ENCODE data around the gene PARD6B.
"Not testable (repeated sequence)": the region's sequence is repeated elsewhere in the genome, so short reads cannot be mapped to it uniquely, and the experiment has no call there.

The PARD6B gene

DNA sequence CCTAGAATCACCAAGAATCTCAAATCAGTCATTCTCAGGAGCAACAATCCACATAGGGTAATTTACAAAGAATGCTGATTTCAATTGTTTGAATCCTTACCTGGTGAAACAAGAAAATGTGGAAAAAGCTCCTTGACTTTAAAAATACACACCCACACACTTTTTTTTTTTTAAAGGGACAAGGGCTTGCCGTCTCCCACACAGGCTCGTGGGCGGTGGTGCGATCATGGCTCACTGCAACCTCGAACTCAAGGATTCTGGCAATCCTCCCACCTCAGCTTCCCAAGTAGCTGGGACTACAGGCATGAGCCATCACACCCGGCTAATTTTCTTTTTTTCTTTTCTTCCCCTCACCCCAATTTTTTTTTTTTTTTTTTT, 30.7 kb downstream of the PARD6B start:
- Histone ChIP-seq H3K27me3 (ENCODE audit: control insufficient read depth in 5 of 5, insufficient read depth in 4 of 5, low read length in 5 of 5) (no peaks in the 10 kb centered on the region), H3K4me1 (ENCODE audit: control insufficient read depth in 5 of 5, insufficient read depth in 5 of 5, low read length in 5 of 5) (peaks cover 2 to 17% (median 14%) of the 10 kb centered on the region in 5 donors), H3K9me3 (ENCODE audit: control insufficient read depth in 5 of 5, low read length in 5 of 5) (no peaks in the 10 kb centered on the region), H3K4me3 (ENCODE audit: low read depth in 1 of 5, low read length in 5 of 5) (no peak overlapping the region), H3K36me3 (ENCODE audit: control insufficient read depth in 5 of 5, insufficient read depth in 5 of 5, low read length in 5 of 5) (no peaks in the 10 kb centered on the region), H3K9ac (ENCODE audit: low read length in 5 of 5) (no peak overlapping the region), H3K27ac (ENCODE audit: low read depth, low read length) (peak overlapping the region; percentile 55)

GRCh38 chr20:50762435-50763220, 31.2 kb downstream of the PARD6B start:
- Histone ChIP-seq H3K27me3 (ENCODE audit: control insufficient read depth in 5 of 5, insufficient read depth in 4 of 5, low read length in 5 of 5) (no peaks in the 10 kb centered on the region), H3K4me1 (ENCODE audit: control insufficient read depth in 5 of 5, insufficient read depth in 5 of 5, low read length in 5 of 5) (peaks cover 2 to 18% (median 16%) of the 10 kb centered on the region in 5 donors), H3K9me3 (ENCODE audit: control insufficient read depth in 5 of 5, low read length in 5 of 5) (no peaks in the 10 kb centered on the region), H3K9ac (ENCODE audit: low read length in 5 of 5) (no peak overlapping the region), H3K36me3 (ENCODE audit: control insufficient read depth in 5 of 5, insufficient read depth in 5 of 5, low read length in 5 of 5) (no peaks in the 10 kb centered on the region), H3K4me3 (ENCODE audit: low read depth in 1 of 5, low read length in 5 of 5) (no peak overlapping the region), H3K27ac (ENCODE audit: low read depth, low read length) (peak overlapping the region; percentile 55)

- H3K4me3 ChIP-seq (ENCODE audit: low read depth in 1 of 5, low read length in 5 of 5); H3K27ac ChIP-seq (ENCODE audit: low read depth, low read length); H3K27me3 ChIP-seq (ENCODE audit: control insufficient read depth in 5 of 5, insufficient read depth in 4 of 5, low read length in 5 of 5); H3K36me3 ChIP-seq (ENCODE audit: control insufficient read depth in 5 of 5, insufficient read depth in 5 of 5, low read length in 5 of 5); H3K9me3 ChIP-seq (ENCODE audit: control insufficient read depth in 5 of 5, low read length in 5 of 5); H3K9ac ChIP-seq (ENCODE audit: low read length in 5 of 5): not testable (repeated sequence)
- peaks cover 2 to 18% (median 16%) of the 10 kb centered on the region in 5 donors for H3K4me1 ChIP-seq (ENCODE audit: control insufficient read depth in 5 of 5, insufficient read depth in 5 of 5, low read length in 5 of 5)
These were observed 32.4 kb downstream of the PARD6B start for GRCh38 chr20:50763550-50764458.

GRCh38 chr20:50765251-50765650, 33.9 kb downstream of the PARD6B start:
- not testable (repeated sequence) for H3K36me3 ChIP-seq (ENCODE audit: control insufficient read depth in 5 of 5, insufficient read depth in 5 of 5, low read length in 5 of 5); H3K9ac ChIP-seq (ENCODE audit: low read length in 5 of 5); H3K27ac ChIP-seq (ENCODE audit: low read depth, low read length); H3K4me3 ChIP-seq (ENCODE audit: low read depth in 1 of 5, low read length in 5 of 5); H3K9me3 ChIP-seq (ENCODE audit: control insufficient read depth in 5 of 5, low read length in 5 of 5); H3K27me3 ChIP-seq (ENCODE audit: control insufficient read depth in 5 of 5, insufficient read depth in 4 of 5, low read length in 5 of 5)
- H3K4me1 ChIP-seq (ENCODE audit: control insufficient read depth in 5 of 5, insufficient read depth in 5 of 5, low read length in 5 of 5), result peaks cover 2 to 18% (median 16%) of the 10 kb centered on the region in 5 donors

- H3K27ac ChIP-seq (ENCODE audit: low read depth, low read length), result no peak overlapping the region
- H3K9me3 ChIP-seq (ENCODE audit: control insufficient read depth in 5 of 5, low read length in 5 of 5), result no peaks in the 10 kb centered on the region
- H3K4me1 ChIP-seq (ENCODE audit: control insufficient read depth in 5 of 5, insufficient read depth in 5 of 5, low read length in 5 of 5), result peaks cover 2 to 18% (median 16%) of the 10 kb centered on the region in 5 donors
These were observed 34.3 kb downstream of the PARD6B start for GRCh38 chr20:50765674-50766073.

DNA sequence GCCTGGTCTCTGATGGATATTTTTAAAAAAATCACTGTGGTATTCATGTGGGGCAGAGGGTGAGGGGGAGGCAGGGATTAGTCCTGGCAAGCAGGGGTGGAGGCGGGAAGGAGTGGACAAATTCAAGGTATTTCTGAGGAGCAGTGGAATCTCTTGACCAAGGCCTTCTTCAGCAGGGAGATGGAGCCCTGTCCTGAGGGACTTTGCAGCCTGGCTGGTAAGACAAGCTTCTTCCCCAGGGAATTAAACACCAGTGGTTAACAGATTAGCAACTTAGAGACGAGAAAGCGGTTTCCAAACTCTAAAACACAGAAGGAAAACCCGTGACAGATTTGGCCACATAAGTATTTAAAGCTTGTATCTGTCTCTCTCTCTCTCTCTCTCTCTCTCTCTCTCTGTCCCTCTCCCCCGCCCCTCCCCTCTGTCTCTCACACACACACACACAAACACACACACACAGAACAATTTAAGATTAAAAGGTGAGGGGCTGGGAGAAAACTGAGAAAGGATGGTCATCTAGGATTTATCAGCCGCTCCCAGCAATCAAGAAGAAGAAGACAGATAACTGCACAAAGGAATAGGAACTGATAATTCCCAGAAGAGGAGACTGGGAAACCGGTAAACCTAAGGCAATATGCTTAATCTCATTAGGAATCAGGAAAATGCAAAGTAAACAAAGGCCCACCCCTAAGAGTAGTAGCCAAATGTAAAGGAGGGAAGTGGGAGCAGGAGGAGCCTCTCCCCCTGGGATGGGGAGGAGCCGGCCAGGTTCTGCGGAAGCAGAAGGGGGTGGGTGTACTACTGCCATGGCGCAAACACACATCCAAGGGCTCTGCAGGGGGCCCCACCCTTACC, 35.8 kb downstream of the PARD6B start:
- H3K9ac ChIP-seq (ENCODE audit: low read length in 5 of 5); H3K4me3 ChIP-seq (ENCODE audit: low read depth in 1 of 5, low read length in 5 of 5); H3K36me3 ChIP-seq (ENCODE audit: control insufficient read depth in 5 of 5, insufficient read depth in 5 of 5, low read length in 5 of 5); H3K27ac ChIP-seq (ENCODE audit: low read depth, low read length); H3K9me3 ChIP-seq (ENCODE audit: control insufficient read depth in 5 of 5, low read length in 5 of 5); H3K27me3 ChIP-seq (ENCODE audit: control insufficient read depth in 5 of 5, insufficient read depth in 4 of 5, low read length in 5 of 5): not testable (repeated sequence)
- H3K4me1 ChIP-seq (ENCODE audit: control insufficient read depth in 5 of 5, insufficient read depth in 5 of 5, low read length in 5 of 5), result peaks cover 2 to 17% (median 14%) of the 10 kb centered on the region in 5 donors

More at GRCh38 chr20:50765674-50766073, 34.3 kb downstream of the PARD6B start:
- Histone ChIP-seq H3K4me3 (ENCODE audit: low read depth in 1 of 5, low read length in 5 of 5) (no peak overlapping the region), H3K27me3 (ENCODE audit: control insufficient read depth in 5 of 5, insufficient read depth in 4 of 5, low read length in 5 of 5) (no peaks in the 10 kb centered on the region), H3K36me3 (ENCODE audit: control insufficient read depth in 5 of 5, insufficient read depth in 5 of 5, low read length in 5 of 5) (no peaks in the 10 kb centered on the region), H3K9ac (ENCODE audit: low read length in 5 of 5) (no peak overlapping the region)

- H3K36me3 ChIP-seq (ENCODE audit: control insufficient read depth in 5 of 5, insufficient read depth in 5 of 5, low read length in 5 of 5); H3K9ac ChIP-seq (ENCODE audit: low read length in 5 of 5); H3K4me1 ChIP-seq (ENCODE audit: control insufficient read depth in 5 of 5, insufficient read depth in 5 of 5, low read length in 5 of 5); H3K4me3 ChIP-seq (ENCODE audit: low read depth in 1 of 5, low read length in 5 of 5); H3K27me3 ChIP-seq (ENCODE audit: control insufficient read depth in 5 of 5, insufficient read depth in 4 of 5, low read length in 5 of 5); H3K9me3 ChIP-seq (ENCODE audit: control insufficient read depth in 5 of 5, low read length in 5 of 5); H3K27ac ChIP-seq (ENCODE audit: low read depth, low read length): not testable (repeated sequence)
These were observed 37.6 kb downstream of the PARD6B start for GRCh38 chr20:50768991-50769390.

- H3K27ac ChIP-seq (ENCODE audit: low read depth, low read length); H3K9me3 ChIP-seq (ENCODE audit: control insufficient read depth in 5 of 5, low read length in 5 of 5); H3K4me3 ChIP-seq (ENCODE audit: low read depth in 1 of 5, low read length in 5 of 5); H3K4me1 ChIP-seq (ENCODE audit: control insufficient read depth in 5 of 5, insufficient read depth in 5 of 5, low read length in 5 of 5); H3K27me3 ChIP-seq (ENCODE audit: control insufficient read depth in 5 of 5, insufficient read depth in 4 of 5, low read length in 5 of 5); H3K36me3 ChIP-seq (ENCODE audit: control insufficient read depth in 5 of 5, insufficient read depth in 5 of 5, low read length in 5 of 5); H3K9ac ChIP-seq (ENCODE audit: low read length in 5 of 5): not testable (repeated sequence)
These were observed 38.2 kb downstream of the PARD6B start for GRCh38 chr20:50769551-50770085.

DNA sequence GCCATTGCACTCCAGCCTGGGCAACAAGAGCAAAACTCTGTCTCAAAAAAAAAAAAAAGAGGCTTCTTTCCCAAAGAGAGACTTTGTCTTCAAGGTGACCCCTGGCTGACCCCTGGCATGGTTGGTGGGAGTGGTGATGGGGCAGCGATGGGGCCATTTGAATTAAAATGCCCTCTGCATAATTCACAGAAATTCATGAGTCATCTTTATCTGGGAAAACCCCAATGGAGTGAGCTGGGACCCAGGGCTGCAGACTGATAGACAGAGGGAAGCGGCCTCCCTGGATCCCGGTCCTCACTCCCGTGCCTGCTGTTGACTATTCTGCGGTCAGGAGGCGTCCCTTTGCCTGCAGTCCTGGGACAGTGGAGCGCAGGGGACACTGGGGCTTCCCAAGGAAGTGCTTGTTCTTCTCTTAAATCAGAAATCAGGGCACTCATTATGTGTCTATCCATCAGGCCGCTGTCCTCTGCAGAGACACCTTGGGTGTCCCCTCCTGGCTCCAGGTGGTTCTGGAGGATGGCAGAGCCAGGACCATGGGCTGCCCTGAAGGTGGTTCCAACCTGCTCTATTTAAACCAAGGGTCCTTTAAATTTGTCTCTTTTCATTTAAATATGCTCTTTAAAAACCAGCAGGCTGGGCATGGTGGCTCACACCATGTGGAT, 40.2 kb downstream of the PARD6B start:
- not testable (repeated sequence) for H3K27ac ChIP-seq (ENCODE audit: low read depth, low read length); H3K9me3 ChIP-seq (ENCODE audit: control insufficient read depth in 5 of 5, low read length in 5 of 5); H3K9ac ChIP-seq (ENCODE audit: low read length in 5 of 5); H3K4me1 ChIP-seq (ENCODE audit: control insufficient read depth in 5 of 5, insufficient read depth in 5 of 5, low read length in 5 of 5); H3K4me3 ChIP-seq (ENCODE audit: low read depth in 1 of 5, low read length in 5 of 5); H3K36me3 ChIP-seq (ENCODE audit: control insufficient read depth in 5 of 5, insufficient read depth in 5 of 5, low read length in 5 of 5); H3K27me3 ChIP-seq (ENCODE audit: control insufficient read depth in 5 of 5, insufficient read depth in 4 of 5, low read length in 5 of 5)

Measured in subcutaneous abdominal adipose tissue (tissue), 5 donors.